GM06990 (cell line): ENCODE data around the gene FRMD4A.

ENCODE experiments used
- DNase-seq: peaks from one replicate; pipeline ENCODE4 v3.0.0-alpha.2; 2011; ENCODE audit not compliant: insufficient read length; ENCODE audit errors: extremely low read depth
- H3K27me3 ChIP-seq: replicated peaks from 2 replicates; pipeline ENCODE4 v1.6.0; 2011; ENCODE audit warnings: low read length; ENCODE audit not compliant: control insufficient read depth, insufficient read depth
- H3K36me3 ChIP-seq: 2 replicates; pipeline ENCODE4 v1.5.1; 2011; ENCODE audit warnings: low read length; ENCODE audit not compliant: control insufficient read depth, insufficient read depth
- H3K4me3 ChIP-seq: replicated peaks from 2 replicates; pipeline ENCODE4 v1.5.1; 2011; ENCODE audit warnings: low read depth, mild to moderate bottlenecking, control low read depth, low read length
- CTCF ChIP-seq: IDR thresholded peaks from 2 replicates; pipeline ENCODE4 v1.5.1; 2011; ENCODE audit warnings: low read length, control low read depth, mild to moderate bottlenecking, inconsistent platforms; ENCODE audit not compliant: insufficient read depth, poor library complexity, severe bottlenecking

FRMD4A gene

GRCh38 chr10:14304046-14304445 lies 26.7 kb downstream of the FRMD4A start:
- no peaks in the 10 kb centered on the region for H3K36me3 ChIP-seq
- no peak for TF ChIP-seq CTCF
- H3K4me3 ChIP-seq, result no peak overlapping the region
- DNase-seq, result no peak
- no peaks in the 10 kb centered on the region for H3K27me3 ChIP-seq

- Histone ChIP-seq H3K36me3 (no peaks in the 10 kb centered on the region), H3K27me3 (no peaks in the 10 kb centered on the region), H3K4me3 (no peak overlapping the region)
- no peak for DNase-seq
- TF ChIP-seq CTCF, result peak; percentile 49
These were observed 28.7 kb downstream of the FRMD4A start for GRCh38 chr10:14302035-14302434.

GRCh38 chr10:14299556-14299955 lies 31.2 kb downstream of the FRMD4A start:
- H3K36me3 ChIP-seq, result no peaks in the 10 kb centered on the region
- no peak for DNase-seq
- no peak for TF ChIP-seq CTCF
- no peaks in the 10 kb centered on the region; the same call in 1 of the 2 replicates for H3K27me3 ChIP-seq
- no peak overlapping the region for H3K4me3 ChIP-seq

GRCh38 chr10:14296065-14296709 lies 34.5 kb downstream of the FRMD4A start:
- Histone ChIP-seq H3K36me3 (no peaks in the 10 kb centered on the region), H3K27me3 (no peaks in the 10 kb centered on the region; the same call in 1 of the 2 replicates), H3K4me3 (no peak overlapping the region)
- DNase-seq, result no peak
- no peak for TF ChIP-seq CTCF

GRCh38 chr10:14294347-14295059 lies 36.2 kb downstream of the FRMD4A start:
- no peak for TF ChIP-seq CTCF
- no peak for DNase-seq
- H3K36me3 ChIP-seq, result no peaks in the 10 kb centered on the region
- no peak overlapping the region for H3K4me3 ChIP-seq
- no peaks in the 10 kb centered on the region; the same call in 1 of the 2 replicates for H3K27me3 ChIP-seq

- H3K27me3 ChIP-seq, result no peaks in the 10 kb centered on the region; the same call in 1 of the 2 replicates
- no peak for DNase-seq
These were observed 37.2 kb downstream of the FRMD4A start for GRCh38 chr10:14293526-14293925.

More at GRCh38 chr10:14293526-14293925, 37.2 kb downstream of the FRMD4A start:
- no peak for TF ChIP-seq CTCF
- H3K4me3 ChIP-seq, result no peak overlapping the region
- H3K36me3 ChIP-seq, result no peaks in the 10 kb centered on the region
